Stimulated activated memory B cell treated with anti-CD40 and anti-IgM and Interleukin-4, amounts not matched to agents 10 μg/mL and 1 μg/mL and 100 μg/mL, for 72 hours (primary cell): ENCODE results near the gene GSAP.
A peak's percentile ranks its signal among the peaks of the same experiment; 100 is the strongest.
"Not testable (repeated sequence)": the region's sequence is repeated elsewhere in the genome, so short reads cannot be mapped to it uniquely, and the experiment has no call there.

ENCODE experiments used
- ATAC-seq: fragments of 150-1000 bp; cut with Tn5 transposase; 2 replicates; pipeline ENCODE4 v1.10.0; 2021
- H3K27ac Mint-ChIP-seq: one replicate; pipeline ENCODE4 v1.8.0; 2022; ENCODE audit warnings: mild to moderate bottlenecking, mixed read lengths
- H3K27me3 Mint-ChIP-seq: one replicate; pipeline ENCODE4 v1.8.0; 2022; ENCODE audit warnings: mixed read lengths
- H3K36me3 Mint-ChIP-seq: one replicate; pipeline ENCODE4 v1.8.0; 2022; ENCODE audit warnings: mixed read lengths
- H3K4me1 Mint-ChIP-seq: one replicate; pipeline ENCODE4 v1.8.0; 2022; ENCODE audit warnings: mixed read lengths
- H3K4me3 Mint-ChIP-seq: one replicate; pipeline ENCODE4 v1.8.0; 2022; ENCODE audit warnings: mild to moderate bottlenecking, moderate library complexity, mixed read lengths
- H3K9me3 Mint-ChIP-seq: one replicate; pipeline ENCODE4 v1.8.0; 2022; ENCODE audit warnings: mixed read lengths

Gene GSAP

DNA sequence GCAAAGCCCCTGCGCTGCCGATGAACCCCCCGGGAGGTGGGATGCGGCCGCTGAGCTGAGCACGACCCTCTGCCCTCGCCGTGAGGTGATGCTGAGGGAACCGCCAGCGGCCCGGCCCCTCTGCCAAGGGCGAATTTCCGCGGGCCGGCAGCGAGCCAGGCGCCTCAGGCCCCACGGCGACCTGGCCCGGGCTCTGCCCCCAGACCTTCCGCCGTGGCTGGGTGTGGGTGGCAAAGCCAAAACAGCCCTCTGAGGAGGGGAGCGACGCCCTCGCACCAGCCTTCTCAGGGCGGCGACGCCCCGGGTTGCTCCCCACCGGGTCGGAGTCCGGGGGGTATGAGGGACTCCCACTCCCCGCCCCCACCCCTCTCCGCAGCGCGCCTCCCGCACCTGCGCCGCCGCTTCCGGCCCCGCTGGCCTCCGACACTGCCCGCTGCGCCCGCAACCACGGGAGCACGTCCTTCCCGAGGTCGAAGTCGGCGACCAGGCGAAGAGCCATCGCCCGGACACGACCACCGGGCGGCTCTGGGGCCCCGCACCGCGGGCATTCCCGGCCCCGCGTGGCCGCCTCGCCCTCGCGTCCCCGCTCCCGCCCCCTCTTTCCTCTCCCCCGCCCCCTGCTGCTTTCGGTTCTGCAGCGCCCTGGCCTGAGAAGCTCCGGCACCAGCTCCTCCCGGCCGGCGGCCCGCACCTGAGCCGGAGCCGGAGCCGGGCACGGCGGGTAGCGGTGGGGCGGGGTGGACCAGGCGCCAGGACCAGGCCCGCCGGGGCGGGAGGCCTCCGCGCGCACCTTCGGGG, at the start of gene GSAP:
TSS of gene GSAP (minus strand) at position 527 of the 798 bp plus-strand sequence. CDS start at position 499, 28 bp downstream.
- H3K9me3 Mint-ChIP-seq = no peaks in the 10 kb centered on the region
- H3K27me3 Mint-ChIP-seq = no peaks in the 10 kb centered on the region
- peaks cover under 1% of the 10 kb centered on the region for H3K36me3 Mint-ChIP-seq
- peaks cover 74% of the 10 kb centered on the region for H3K4me1 Mint-ChIP-seq
- H3K4me3 Mint-ChIP-seq = peak within 1 kb of the TSS; percentile 90
- peak within 1 kb of the TSS; percentile 92 for H3K27ac Mint-ChIP-seq
- ATAC-seq = peak; percentile 81

GRCh38 chr7:77465256-77465655, 49.1 kb upstream of the GSAP start:
- no peak for ATAC-seq
- Mint-ChIP-seq H3K9me3 (peaks cover 2% of the 10 kb centered on the region), H3K4me3 (no peak overlapping the region), H3K27ac (no peak overlapping the region), H3K27me3 (no peaks in the 10 kb centered on the region), H3K36me3 (no peaks in the 10 kb centered on the region), H3K4me1 (peaks cover 37% of the 10 kb centered on the region)

DNA sequence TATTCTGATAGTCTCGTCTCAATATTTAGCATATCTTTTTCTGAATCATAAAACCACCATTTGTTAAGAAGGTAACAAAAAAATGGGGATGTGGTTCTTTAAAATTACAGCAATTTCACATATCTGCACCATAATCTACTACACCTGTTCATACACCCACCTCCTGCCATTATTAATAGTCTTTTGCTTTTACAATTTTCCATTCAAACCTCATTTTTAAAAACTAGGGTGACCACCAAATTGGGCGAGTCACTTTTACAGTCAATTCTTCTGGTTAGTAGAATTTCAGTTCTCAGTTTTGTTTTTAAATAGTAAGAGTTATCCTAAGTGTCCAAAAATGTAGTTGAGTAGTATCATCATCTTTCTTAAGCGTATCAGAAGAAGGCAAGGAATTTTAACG, 48.4 kb upstream of the GSAP start:
- Mint-ChIP-seq H3K9me3 (peaks cover 2% of the 10 kb centered on the region), H3K4me3 (peak overlapping the region; percentile 16), H3K4me1 (peaks cover 37% of the 10 kb centered on the region), H3K27me3 (no peaks in the 10 kb centered on the region), H3K27ac (peak overlapping the region; percentile 27), H3K36me3 (no peaks in the 10 kb centered on the region)
- peak; percentile 65 for ATAC-seq

GRCh38 chr7:77463632-77464031, 47.5 kb upstream of the GSAP start:
- H3K4me1 Mint-ChIP-seq = peaks cover 37% of the 10 kb centered on the region
- not testable (repeated sequence) for H3K27me3 Mint-ChIP-seq, H3K36me3 Mint-ChIP-seq, H3K9me3 Mint-ChIP-seq, H3K4me3 Mint-ChIP-seq
- peak overlapping the region; percentile 27 for H3K27ac Mint-ChIP-seq
- ATAC-seq = peak; percentile 91

DNA sequence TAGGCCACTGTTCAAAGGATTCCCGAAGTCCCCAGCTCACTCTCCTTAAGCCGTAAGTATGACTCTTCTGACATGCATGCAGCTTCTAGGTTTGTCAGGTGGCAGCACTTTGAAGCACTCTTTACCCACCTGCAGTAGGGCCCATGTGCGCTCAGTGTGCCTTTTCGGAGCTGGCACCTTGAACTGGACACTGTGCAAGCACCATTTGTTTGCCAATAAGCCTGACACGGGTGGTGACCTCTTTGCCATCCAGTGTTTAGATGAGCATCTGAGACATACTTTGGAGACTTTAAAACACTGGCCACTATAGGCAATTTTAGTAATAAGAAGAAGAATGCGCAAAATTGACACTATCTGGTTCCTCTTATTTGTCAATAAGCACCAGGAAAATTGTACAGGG, 45.7 kb upstream of the GSAP start:
- no peak for ATAC-seq
- Mint-ChIP-seq H3K4me1 (peaks cover 30% of the 10 kb centered on the region), H3K27ac (no peak overlapping the region), H3K27me3 (no peaks in the 10 kb centered on the region), H3K4me3 (no peak overlapping the region), H3K9me3 (no peaks in the 10 kb centered on the region), H3K36me3 (no peaks in the 10 kb centered on the region)

GRCh38 chr7:77461246-77461645, 45.1 kb upstream of the GSAP start:
- peaks cover 24% of the 10 kb centered on the region for H3K4me1 Mint-ChIP-seq
- no peak overlapping the region for H3K4me3 Mint-ChIP-seq
- H3K36me3 Mint-ChIP-seq = no peaks in the 10 kb centered on the region
- no peak overlapping the region for H3K27ac Mint-ChIP-seq
- H3K27me3 Mint-ChIP-seq = no peaks in the 10 kb centered on the region
- ATAC-seq = no peak
- H3K9me3 Mint-ChIP-seq = no peaks in the 10 kb centered on the region

DNA sequence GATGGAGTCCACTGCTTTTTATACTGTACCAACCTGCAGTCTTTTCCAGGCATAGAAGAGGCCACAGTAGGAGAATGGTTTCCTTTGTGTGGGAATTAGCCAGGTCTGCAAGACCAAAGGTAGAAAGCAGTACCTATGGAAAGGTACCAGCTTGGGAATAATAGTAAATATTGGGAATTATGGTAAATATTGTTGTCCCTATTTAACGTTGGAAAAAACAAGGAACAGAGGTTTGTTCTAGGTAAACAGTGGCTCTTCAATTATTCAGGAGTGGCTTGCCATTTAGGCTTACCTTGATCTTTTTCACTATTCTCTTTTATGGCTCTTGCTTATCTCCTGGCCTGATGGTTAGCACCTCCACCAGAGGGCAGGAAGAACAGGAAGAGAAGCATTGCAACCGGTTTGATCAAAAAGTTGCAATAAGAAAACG, 43.9 kb upstream of the GSAP start:
- ATAC-seq = no peak
- Mint-ChIP-seq H3K27ac (no peak overlapping the region), H3K27me3 (no peaks in the 10 kb centered on the region)

DNA sequence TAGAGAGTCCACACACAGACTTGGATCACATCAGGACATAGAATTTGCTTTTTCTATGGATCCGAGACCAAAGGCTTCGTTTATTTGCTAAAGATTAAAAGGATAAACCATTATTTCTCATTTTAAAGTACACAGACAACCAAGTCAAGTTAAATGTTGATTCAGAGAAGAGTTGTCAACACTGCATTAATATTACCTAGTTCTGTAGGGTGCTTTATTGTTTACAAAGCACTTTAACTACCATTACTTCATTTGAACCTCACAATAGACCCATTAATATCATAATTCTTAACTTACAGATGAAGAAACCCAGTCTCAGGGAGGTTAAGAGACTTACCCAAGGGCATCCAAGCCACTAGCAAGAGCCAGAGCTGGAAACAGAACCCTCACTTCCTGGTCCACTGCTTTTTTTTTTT, 43.2 kb upstream of the GSAP start:
- Mint-ChIP-seq H3K4me1 (peaks cover 12% of the 10 kb centered on the region), H3K36me3 (no peaks in the 10 kb centered on the region), H3K27ac (no peak overlapping the region), H3K27me3 (no peaks in the 10 kb centered on the region), H3K9me3 (no peaks in the 10 kb centered on the region), H3K4me3 (no peak overlapping the region)
- no peak for ATAC-seq

More for the DNA sequence above, 43.9 kb upstream of the GSAP start:
- no peaks in the 10 kb centered on the region for H3K9me3 Mint-ChIP-seq
- H3K4me1 Mint-ChIP-seq = peaks cover 19% of the 10 kb centered on the region
- no peak overlapping the region for H3K4me3 Mint-ChIP-seq
- no peaks in the 10 kb centered on the region for H3K36me3 Mint-ChIP-seq

DNA sequence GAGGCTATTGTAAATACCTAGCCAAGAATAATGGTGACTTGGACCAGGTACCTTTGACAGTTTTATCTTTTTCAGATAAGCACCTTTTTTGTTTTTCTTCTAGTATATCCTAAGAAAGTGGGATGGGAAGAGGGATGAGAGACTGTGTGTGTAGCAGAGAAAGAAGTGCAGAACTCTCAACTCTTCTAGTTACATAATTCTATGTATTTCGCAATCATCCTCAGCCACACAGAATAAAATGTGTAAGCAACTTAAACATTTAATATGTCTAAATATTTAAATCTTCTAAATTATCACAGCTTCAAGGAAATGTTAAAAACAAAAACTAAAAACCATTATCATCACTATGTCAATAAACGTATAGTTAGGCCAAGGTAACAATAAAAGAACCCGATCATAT, 42.6 kb upstream of the GSAP start:
- ATAC-seq = no peak
- Mint-ChIP-seq H3K4me3 (no peak overlapping the region), H3K27ac (peak overlapping the region; percentile 56), H3K9me3 (no peaks in the 10 kb centered on the region), H3K27me3 (no peaks in the 10 kb centered on the region), H3K4me1 (peaks cover 9% of the 10 kb centered on the region), H3K36me3 (no peaks in the 10 kb centered on the region)

DNA sequence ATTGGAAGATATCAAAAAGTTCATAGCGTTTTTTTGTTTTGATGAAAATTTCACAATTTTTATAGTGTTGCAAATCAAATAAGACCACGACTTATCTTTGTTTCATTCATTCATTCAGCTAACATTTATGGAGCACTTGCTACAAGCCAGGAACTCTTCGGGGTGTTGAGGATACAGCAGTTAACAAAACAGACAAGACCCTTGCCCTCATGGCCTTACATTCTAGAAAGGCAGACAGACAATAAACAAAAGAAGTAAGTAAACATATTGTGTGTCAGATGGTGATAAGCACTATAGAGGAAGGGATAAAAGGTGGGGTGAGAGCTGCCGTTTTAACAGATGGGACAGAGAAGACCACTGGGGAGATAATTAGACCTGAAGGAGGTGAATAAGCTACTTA, 41.6 kb upstream of the GSAP start:
- Mint-ChIP-seq H3K27me3 (no peaks in the 10 kb centered on the region), H3K4me3 (no peak overlapping the region)
- ATAC-seq = no peak

DNA sequence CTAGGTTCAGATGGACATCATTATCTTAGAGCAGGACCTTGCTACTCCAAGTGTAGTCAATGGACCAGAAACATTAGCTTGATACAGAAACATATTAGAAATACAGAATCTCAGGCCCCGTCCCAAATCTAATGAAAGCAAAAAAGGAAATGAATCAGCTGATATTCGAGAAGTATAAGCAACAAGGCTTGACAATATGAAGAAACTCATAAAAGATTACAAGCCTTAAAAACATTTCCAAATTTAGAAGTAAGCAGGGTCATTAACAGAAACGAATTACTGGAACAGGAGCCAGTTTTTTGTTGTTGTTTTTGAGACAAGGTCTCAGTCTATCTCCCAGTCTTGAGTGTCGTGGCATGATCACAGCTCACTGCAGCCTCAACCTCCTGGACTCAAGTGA, 40.5 kb upstream of the GSAP start:
- peaks cover 18% of the 10 kb centered on the region for H3K4me1 Mint-ChIP-seq
- no peaks in the 10 kb centered on the region for H3K9me3 Mint-ChIP-seq
- ATAC-seq = no peak
- no peaks in the 10 kb centered on the region for H3K36me3 Mint-ChIP-seq
- H3K27ac Mint-ChIP-seq = no peak overlapping the region
- H3K27me3 Mint-ChIP-seq = no peaks in the 10 kb centered on the region
- no peak overlapping the region for H3K4me3 Mint-ChIP-seq

More for the DNA sequence above, 41.6 kb upstream of the GSAP start:
- Mint-ChIP-seq H3K27ac (no peak overlapping the region), H3K9me3 (no peaks in the 10 kb centered on the region), H3K36me3 (no peaks in the 10 kb centered on the region), H3K4me1 (peaks cover 8% of the 10 kb centered on the region)

DNA sequence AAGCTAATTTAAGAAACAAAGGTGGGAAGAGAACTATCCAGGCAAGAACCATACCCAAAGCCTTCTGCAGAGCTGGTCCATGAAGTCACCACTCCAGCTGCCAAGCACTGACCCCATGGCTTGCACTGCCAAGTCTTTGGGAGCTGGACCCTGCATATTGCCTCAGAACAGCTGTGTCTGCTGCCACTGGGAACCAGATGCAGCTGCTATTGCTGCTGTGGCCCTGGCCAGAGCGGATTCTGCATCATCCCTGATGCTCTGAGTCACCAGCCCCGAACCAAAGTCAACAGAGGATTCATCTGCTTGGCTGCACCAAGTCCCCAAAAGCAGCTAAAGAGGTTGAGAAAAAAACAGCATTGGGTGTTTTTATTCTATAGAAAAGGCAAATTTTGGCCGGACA, 39.2 kb upstream of the GSAP start:
- Mint-ChIP-seq H3K9me3 (no peaks in the 10 kb centered on the region), H3K27me3 (no peaks in the 10 kb centered on the region), H3K4me3 (no peak overlapping the region), H3K27ac (no peak overlapping the region), H3K36me3 (no peaks in the 10 kb centered on the region), H3K4me1 (peaks cover 23% of the 10 kb centered on the region)
- no peak for ATAC-seq

GRCh38 chr7:77454802-77455201, 38.7 kb upstream of the GSAP start:
- ATAC-seq = no peak
- Mint-ChIP-seq H3K36me3 (no peaks in the 10 kb centered on the region), H3K4me1 (peaks cover 23% of the 10 kb centered on the region), H3K27me3 (no peaks in the 10 kb centered on the region), H3K27ac (no peak overlapping the region), H3K9me3 (no peaks in the 10 kb centered on the region), H3K4me3 (no peak overlapping the region)

DNA sequence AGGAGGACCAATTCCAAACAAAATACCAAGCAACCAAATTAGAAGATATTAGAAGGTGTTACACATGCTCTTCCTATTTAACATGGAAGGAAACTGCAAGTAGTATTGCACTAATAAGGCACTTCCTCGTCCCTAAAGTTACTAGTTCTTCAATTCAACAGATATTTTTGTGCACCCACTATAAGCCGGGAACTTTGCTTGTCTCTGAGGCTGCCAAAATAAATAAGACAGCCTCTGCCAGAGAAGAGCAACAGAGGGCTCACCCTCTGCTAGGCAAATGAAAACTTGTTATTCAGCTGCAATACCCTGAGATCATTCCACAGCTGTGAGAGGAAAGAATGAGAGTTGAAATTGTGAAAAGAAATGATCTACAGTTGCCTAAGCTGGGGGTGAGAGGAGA, 37.4 kb upstream of the GSAP start:
- Mint-ChIP-seq H3K36me3 (no peaks in the 10 kb centered on the region), H3K27me3 (no peaks in the 10 kb centered on the region), H3K4me3 (no peak overlapping the region), H3K27ac (no peak overlapping the region), H3K4me1 (peaks cover 23% of the 10 kb centered on the region), H3K9me3 (no peaks in the 10 kb centered on the region)
- ATAC-seq = no peak

DNA sequence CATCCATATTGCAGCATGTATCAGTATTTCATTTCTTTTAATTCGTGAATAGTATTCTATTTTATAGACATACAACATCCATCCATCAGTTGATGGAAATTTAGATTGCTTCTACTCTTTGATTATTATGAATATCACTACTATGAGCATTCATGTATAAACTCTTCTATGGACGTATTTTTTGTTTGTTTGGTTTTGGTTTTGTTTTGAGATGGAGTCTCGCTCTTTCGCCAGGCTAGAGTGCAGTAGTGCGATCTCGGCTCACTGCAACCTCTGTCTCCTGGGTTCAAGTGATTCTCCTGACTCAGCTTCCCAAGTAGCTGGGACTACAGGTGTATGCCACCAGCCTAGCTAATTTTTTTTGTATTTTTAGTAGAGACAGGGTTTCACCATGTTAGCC, 35.8 kb upstream of the GSAP start:
- peaks cover 23% of the 10 kb centered on the region for H3K4me1 Mint-ChIP-seq
- not testable (repeated sequence) for H3K9me3 Mint-ChIP-seq, ATAC-seq, H3K27me3 Mint-ChIP-seq, H3K36me3 Mint-ChIP-seq
- H3K27ac Mint-ChIP-seq = peak overlapping the region; percentile 79
- peak overlapping the region; percentile 73 for H3K4me3 Mint-ChIP-seq

- peaks cover 23% of the 10 kb centered on the region for H3K4me1 Mint-ChIP-seq
- no peaks in the 10 kb centered on the region for H3K36me3 Mint-ChIP-seq
- no peak overlapping the region for H3K27ac Mint-ChIP-seq
- no peak for ATAC-seq
- H3K4me3 Mint-ChIP-seq = no peak overlapping the region
- H3K27me3 Mint-ChIP-seq = no peaks in the 10 kb centered on the region
- no peaks in the 10 kb centered on the region for H3K9me3 Mint-ChIP-seq
These were observed 34.5 kb upstream of the GSAP start for GRCh38 chr7:77450613-77451012.
